Measurements from ENCODE around the gene PNMA6F.

DNA sequence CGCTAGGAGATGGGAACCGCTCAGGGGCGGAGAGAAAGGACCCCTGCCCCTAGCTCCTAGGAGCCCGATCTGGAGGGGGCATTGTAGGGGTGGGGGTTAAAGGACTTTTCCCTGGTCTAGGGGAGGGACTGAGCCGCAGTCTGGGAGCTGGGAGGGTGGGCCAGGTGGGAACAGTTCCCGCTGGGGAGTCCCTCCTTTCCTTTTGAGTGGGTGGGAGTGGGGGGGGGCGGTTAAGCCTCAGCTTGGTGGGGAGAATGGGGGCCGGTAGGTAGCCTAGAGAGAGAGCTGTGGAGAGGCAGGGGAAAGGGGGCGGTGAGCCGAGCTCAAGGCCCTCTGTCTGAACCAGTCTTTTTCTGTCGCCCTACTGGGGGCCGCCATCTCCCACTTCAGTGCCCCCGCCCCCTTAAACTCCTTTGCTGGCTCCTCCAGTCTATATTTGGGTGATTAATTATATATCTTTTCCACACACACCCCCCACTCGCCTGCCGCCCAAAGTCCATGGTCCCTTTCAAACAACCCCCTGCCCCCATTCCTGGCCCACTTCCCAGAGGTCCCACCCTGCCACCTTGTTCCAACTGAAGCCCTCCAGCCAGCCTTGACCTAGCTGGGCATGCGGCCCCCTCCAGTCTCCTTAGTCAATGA, 13.2 kb upstream of the PNMA6F start:
- TF ChIP-seq POLR2AphosphoS5 (IDR thresholded peaks at IDR 0.05; ENCODE audit: low read depth): no peak
- TF ChIP-seq CTCF (conservative IDR thresholded peaks at IDR 0.05; ENCODE audit: low read depth in 2 of 2): no peak
- TF ChIP-seq EZH2phosphoT487 (IDR thresholded peaks at IDR 0.05; ENCODE audit: unreplicated experiment): no peak
- no peak for TF ChIP-seq EZH2 (IDR thresholded peaks at IDR 0.05; ENCODE audit: low read depth, unreplicated experiment)
- TF ChIP-seq JUNB (IDR thresholded peaks at IDR 0.05; ENCODE audit: unreplicated experiment): no peak
- no peak for TF ChIP-seq REST (IDR thresholded peaks at IDR 0.05; ENCODE audit: unreplicated experiment)
- TF ChIP-seq ETS1 (IDR thresholded peaks at IDR 0.05): no peak
- no peak for TF ChIP-seq CREB1 (CRISPR knock-in tag; IDR thresholded peaks at IDR 0.05; ENCODE audit: low read depth)
- no peak for TF ChIP-seq NANOG (IDR thresholded peaks at IDR 0.05; ENCODE audit: borderline replicate concordance)
- TF ChIP-seq ZNF331 (CRISPR knock-in tag; IDR thresholded peaks at IDR 0.05; ENCODE audit: low read depth): no peak
- TF ChIP-seq STAT1 (IDR thresholded peaks at IDR 0.05; ENCODE audit: unreplicated experiment): no peak
- no peak for TF ChIP-seq ZNF114 (CRISPR knock-in tag; IDR thresholded peaks at IDR 0.05)
- TF ChIP-seq, protein P1, sequence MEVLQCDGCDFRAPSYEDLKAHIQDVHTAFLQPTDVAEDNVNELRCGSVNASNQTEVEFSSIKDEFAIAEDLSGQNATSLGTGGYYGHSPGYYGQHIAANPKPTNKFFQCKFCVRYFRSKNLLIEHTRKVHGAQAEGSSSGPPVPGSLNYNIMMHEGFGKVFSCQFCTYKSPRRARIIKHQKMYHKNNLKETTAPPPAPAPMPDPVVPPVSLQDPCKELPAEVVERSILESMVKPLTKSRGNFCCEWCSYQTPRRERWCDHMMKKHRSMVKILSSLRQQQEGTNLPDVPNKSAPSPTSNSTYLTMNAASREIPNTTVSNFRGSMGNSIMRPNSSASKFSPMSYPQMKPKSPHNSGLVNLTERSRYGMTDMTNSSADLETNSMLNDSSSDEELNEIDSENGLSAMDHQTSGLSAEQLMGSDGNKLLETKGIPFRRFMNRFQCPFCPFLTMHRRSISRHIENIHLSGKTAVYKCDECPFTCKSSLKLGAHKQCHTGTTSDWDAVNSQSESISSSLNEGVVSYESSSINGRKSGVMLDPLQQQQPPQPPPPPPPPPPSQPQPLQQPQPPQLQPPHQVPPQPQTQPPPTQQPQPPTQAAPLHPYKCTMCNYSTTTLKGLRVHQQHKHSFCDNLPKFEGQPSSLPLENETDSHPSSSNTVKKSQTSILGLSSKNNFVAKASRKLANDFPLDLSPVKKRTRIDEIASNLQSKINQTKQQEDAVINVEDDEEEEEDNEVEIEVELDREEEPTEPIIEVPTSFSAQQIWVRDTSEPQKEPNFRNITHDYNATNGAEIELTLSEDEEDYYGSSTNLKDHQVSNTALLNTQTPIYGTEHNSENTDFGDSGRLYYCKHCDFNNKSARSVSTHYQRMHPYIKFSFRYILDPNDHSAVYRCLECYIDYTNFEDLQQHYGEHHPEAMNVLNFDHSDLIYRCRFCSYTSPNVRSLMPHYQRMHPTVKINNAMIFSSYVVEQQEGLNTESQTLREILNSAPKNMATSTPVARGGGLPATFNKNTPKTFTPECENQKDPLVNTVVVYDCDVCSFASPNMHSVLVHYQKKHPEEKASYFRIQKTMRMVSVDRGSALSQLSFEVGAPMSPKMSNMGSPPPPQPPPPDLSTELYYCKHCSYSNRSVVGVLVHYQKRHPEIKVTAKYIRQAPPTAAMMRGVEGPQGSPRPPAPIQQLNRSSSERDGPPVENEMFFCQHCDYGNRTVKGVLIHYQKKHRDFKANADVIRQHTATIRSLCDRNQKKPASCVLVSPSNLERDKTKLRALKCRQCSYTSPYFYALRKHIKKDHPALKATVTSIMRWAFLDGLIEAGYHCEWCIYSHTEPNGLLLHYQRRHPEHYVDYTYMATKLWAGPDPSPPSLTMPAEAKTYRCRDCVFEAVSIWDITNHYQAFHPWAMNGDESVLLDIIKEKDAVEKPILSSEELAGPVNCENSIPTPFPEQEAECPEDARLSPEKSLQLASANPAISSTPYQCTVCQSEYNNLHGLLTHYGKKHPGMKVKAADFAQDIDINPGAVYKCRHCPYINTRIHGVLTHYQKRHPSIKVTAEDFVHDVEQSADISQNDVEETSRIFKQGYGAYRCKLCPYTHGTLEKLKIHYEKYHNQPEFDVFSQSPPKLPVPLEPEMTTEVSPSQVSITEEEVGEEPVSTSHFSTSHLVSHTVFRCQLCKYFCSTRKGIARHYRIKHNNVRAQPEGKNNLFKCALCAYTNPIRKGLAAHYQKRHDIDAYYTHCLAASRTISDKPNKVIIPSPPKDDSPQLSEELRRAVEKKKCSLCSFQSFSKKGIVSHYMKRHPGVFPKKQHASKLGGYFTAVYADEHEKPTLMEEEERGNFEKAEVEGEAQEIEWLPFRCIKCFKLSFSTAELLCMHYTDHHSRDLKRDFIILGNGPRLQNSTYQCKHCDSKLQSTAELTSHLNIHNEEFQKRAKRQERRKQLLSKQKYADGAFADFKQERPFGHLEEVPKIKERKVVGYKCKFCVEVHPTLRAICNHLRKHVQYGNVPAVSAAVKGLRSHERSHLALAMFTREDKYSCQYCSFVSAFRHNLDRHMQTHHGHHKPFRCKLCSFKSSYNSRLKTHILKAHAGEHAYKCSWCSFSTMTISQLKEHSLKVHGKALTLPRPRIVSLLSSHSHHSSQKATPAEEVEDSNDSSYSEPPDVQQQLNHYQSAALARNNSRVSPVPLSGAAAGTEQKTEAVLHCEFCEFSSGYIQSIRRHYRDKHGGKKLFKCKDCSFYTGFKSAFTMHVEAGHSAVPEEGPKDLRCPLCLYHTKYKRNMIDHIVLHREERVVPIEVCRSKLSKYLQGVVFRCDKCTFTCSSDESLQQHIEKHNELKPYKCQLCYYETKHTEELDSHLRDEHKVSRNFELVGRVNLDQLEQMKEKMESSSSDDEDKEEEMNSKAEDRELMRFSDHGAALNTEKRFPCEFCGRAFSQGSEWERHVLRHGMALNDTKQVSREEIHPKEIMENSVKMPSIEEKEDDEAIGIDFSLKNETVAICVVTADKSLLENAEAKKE (CRISPR knock-in tag; IDR thresholded peaks at IDR 0.05): no peak

Data from GM23338 (cell line).